HG03442 (cell line): ENCODE data around the gene SDSL.

Source experiments
- ATAC-seq: cut with Tn5 transposase; IDR thresholded peaks from one replicate; pipeline ENCODE4 v1.9.1; 2021; ENCODE audit warnings: mild to moderate bottlenecking, moderate library complexity; ENCODE audit not compliant: unreplicated experiment

The SDSL gene

GRCh38 chr12:113418213-113418879, 3.8 kb upstream of the SDSL start:
- ATAC-seq = no peak

- ATAC-seq = no peak
These were observed 1.1 kb upstream of the SDSL start for GRCh38 chr12:113420996-113421595.

- no peak for ATAC-seq
These were observed 898 bp downstream of the SDSL start for GRCh38 chr12:113422886-113423669.

- ATAC-seq = no peak
These were observed 2.3 kb downstream of the SDSL start for GRCh38 chr12:113424456-113424855.

GRCh38 chr12:113424915-113425823, 3.0 kb downstream of the SDSL start:
- ATAC-seq = no peak

- ATAC-seq = no peak
These were observed 3.8 kb downstream of the SDSL start for GRCh38 chr12:113425960-113426453.

- ATAC-seq = no peak
These were observed 5.7 kb downstream of the SDSL start for GRCh38 chr12:113427882-113428281.

GRCh38 chr12:113428482-113428881, 6.3 kb downstream of the SDSL start:
- no peak for ATAC-seq

GRCh38 chr12:113432986-113433385, 10.8 kb downstream of the SDSL start:
- no peak for ATAC-seq

- no peak for ATAC-seq
These were observed 13.2 kb downstream of the SDSL start for GRCh38 chr12:113435367-113435766.

GRCh38 chr12:113436586-113436985, 14.4 kb downstream of the SDSL start:
- ATAC-seq = no peak

GRCh38 chr12:113436993-113437728, 15.0 kb downstream of the SDSL start:
- no peak for ATAC-seq

- no peak for ATAC-seq
These were observed 15.5 kb downstream of the SDSL start for GRCh38 chr12:113437729-113438100.

- ATAC-seq = no peak
These were observed 16.5 kb downstream of the SDSL start for GRCh38 chr12:113438523-113439300.

GRCh38 chr12:113439301-113439597, 17.1 kb downstream of the SDSL start:
- no peak for ATAC-seq

GRCh38 chr12:113439606-113440030, 17.4 kb downstream of the SDSL start:
- ATAC-seq = no peak

GRCh38 chr12:113440336-113440735, 18.2 kb downstream of the SDSL start:
- no peak for ATAC-seq

- no peak for ATAC-seq
These were observed 19.0 kb downstream of the SDSL start for GRCh38 chr12:113440947-113441782.
